ENCODE data around the gene FMO4.
"Not testable (repeated sequence)": the region's sequence is repeated elsewhere in the genome, so short reads cannot be mapped to it uniquely, and the experiment has no call there.

Gene FMO4

GRCh38 chr1:171339345-171339744, 25.4 kb downstream of the FMO4 start:
- DNase-seq = not testable (repeated sequence)

GRCh38 chr1:171343727-171344472, 29.9 kb downstream of the FMO4 start:
- no peak for DNase-seq

- no peak for DNase-seq
These were observed 30.5 kb downstream of the FMO4 start for GRCh38 chr1:171344473-171344820.

GRCh38 chr1:171345536-171345935, 31.6 kb downstream of the FMO4 start:
- no peak for DNase-seq

DNA sequence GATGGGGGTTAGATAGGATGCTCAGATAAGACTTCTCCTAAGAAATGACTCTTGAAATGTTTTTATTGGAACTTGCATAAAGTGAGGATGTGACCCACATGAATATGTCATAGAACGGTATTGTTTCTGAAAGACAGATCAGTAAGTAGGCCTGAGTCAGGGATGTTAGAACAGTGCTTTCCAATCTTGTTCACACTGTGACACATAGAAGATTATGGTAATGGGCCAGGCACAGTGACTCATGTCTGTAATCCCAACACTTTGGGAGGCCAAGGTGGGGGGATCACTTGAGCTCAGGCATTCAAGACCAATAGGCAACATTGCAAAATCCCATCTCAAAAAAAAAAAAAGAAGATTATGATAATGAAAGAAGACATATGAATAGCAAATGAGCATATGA, 32.9 kb downstream of the FMO4 start:
- DNase-seq = no peak

DNA sequence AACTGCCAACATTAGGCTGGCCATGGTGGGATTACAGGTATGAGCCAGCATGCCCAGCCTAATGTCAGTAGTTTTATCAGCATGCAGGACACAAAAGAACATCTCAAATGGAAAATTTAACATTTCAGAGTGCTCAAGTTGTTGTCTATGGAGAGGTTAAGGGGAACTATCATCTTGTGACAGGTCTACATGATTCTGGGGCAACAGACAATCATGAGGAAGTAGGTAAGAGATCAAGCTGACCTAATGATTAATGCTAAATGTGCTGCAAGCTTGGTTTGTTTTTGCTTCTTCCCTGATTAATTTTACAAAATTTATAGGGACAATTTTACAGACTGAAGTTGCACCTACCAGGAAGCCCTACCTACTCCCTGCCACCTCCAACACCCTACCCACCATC, 36.6 kb downstream of the FMO4 start:
- DNase-seq = no peak

GRCh38 chr1:171351961-171352360, 38.0 kb downstream of the FMO4 start:
- no peak for DNase-seq

- DNase-seq = no peak
These were observed 38.6 kb downstream of the FMO4 start for GRCh38 chr1:171352554-171352953.

GRCh38 chr1:171355727-171356126, 41.7 kb downstream of the FMO4 start:
- DNase-seq = no peak

DNA sequence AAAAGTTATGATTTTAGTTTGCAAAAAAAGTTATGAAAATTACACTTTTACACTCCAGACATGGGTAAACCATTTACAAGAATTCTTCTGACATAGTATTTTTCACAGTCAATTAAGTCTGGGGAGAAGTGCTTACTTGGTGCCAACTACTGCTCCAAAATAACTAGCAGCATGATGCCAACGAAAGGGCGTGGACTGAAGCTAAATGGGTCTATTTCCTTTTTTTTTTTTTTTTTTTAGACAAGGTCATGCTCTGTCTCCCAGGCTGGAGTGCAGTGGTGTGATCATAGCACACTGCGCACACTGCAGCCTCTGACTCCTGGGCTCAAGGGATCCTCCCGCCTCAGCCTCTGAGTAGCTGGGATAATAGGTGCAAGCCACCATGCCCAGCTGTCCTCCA, 43.2 kb downstream of the FMO4 start:
- DNase-seq = no peak

GRCh38 chr1:171359355-171359648, 45.3 kb downstream of the FMO4 start:
- DNase-seq = not testable (repeated sequence)

DNA sequence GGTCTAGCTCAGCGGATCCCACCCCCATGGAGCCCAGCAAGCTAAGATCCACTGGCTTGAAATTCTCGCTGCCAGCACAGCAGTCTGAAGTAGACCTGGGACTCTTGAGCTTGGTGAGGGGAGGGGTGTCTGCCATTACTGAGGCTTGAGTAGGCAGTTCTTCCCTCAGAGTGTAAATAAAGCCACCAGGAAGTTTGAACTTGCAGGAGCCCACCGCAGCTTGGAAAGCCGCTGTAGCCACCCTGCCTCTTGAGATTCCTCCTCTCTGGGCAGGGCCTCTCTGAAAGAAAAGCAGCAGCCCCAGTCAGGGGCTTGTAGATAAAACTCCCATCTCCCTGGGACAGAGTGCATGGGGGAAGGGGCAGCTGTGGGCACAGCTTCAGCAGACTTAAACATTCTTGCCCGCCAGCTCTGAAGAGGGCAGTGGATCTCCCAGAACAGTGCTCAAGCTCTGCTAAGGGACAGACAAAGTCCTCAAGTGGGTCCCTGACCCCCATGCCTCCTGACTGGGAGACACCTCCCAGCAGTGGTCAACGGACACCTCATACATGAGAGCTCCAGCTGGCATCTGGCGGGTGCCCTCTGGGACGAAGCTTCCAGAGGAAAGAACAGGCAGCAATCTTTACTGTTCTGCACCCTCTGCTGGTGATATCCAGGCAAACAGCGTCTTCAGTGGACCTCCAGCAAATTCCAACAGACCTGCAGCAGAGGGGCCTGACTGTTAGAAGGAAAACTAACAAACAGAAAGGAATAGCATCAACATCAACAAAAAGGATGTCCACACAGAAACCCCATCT, 45.9 kb downstream of the FMO4 start:
- not testable (repeated sequence) for DNase-seq

GRCh38 chr1:171366085-171366484, 52.1 kb downstream of the FMO4 start:
- no peak for DNase-seq

DNA sequence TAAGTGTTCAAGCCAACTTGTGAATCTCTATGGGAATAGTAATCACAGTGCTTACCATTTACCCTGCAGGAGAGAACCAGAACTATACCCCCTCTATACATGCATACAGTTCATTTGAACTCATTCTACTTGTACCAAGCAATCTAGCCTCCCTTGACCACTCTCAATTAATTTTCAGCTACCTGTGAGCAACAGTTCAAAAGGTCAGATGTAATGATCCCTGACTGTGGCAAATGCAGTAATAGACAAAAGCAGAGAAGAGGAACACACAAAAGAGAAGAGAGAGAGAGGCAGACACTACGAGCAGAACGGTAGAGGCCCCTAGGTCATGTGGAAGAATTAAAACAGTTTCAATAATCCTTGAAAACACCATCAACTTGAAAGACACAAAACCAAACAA, 52.8 kb downstream of the FMO4 start:
- DNase-seq = no peak

DNA sequence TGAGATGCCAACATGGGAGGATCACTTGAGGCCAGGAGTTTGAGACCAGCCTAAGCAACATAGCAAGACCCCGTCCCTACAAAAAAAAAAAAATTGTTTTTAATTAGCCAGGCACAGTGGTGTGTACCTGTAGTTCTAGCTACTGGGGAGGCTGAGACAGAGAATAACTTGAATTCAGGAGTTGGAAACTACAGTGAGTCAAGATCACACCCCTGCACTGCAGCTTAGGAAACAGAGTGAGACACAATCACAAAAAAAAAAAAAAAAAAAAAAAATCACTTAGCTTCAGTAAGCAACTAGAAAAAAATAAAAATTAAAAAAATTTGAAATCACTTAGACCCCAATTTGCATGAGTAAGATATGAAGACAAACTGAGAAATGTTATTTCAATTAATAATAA, 53.5 kb downstream of the FMO4 start:
- DNase-seq = no peak

DNA sequence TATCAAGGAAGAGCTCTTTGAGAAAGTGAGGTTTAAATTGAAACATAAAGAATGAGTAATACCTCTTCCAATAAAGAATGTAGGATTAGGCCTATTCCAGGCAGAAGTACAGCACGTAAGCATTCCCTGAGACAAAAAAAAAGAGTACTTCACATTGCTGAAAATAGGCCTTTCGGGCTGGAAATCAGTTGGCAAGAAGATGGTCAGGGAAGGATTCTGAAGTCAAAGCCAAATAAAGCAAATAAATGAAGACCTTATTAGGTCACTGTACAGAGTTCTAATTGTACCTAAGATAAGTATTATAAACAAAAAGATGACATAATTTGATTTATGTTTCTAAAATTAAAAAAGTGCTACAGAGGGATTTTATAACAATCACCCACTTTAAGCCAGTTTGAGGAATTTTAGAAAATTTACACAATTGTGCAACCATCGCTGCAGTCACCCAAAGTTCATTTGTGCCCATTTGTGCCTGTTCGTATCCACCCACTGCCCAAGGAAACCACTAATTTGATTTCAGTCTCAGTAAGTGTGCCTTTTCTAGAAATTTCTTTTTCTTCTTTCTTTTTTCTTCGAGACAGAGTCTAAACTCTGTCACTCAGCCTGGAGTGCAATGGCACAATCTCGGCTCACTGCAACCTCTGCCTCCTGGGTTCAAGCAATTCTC, 58.6 kb downstream of the FMO4 start:
- DNase-seq = no peak

GRCh38 chr1:171373357-171374122, 59.6 kb downstream of the FMO4 start:
- DNase-seq = not testable (repeated sequence)

DNA sequence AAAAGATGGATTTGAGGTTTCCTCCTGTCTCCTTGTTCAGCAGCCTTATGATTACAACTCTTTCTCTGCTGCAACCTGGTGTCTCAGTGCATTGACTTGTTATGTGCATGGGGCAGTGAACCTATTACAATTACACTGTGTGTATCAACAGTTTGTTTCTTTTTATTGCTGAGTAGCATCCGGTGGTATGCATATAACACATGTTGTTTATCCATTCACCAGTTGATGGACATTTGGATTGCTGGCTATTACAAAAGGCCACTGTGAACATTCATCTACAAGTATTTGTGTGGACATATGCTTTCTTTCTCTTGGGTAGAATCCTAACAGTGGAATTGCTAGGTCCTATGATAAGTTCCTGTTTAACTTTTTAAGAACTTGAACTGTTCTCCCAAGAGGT, 65.9 kb downstream of the FMO4 start:
- DNase-seq = no peak

DNA sequence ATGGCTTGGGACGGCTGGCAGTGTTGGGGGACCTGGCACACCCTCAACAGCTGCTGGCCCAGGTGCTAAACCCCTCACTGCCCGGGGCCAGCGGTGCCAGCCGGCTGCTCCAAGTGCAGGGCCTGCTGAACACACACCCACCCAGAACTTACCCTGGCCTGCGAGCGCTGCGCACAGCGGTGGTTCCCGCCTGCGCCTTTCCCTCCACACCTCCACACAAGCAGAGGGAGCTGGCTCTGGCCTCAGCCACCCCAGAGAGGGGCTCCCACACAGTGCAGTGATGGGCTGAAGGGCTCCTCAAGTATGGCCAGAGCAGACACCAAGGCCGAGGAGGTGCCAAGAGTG, 67.9 kb downstream of the FMO4 start:
- DNase-seq = no peak

- no peak for DNase-seq
These were observed 70.5 kb downstream of the FMO4 start for GRCh38 chr1:171384496-171384895.

GRCh38 chr1:171389171-171389570, 75.2 kb downstream of the FMO4 start:
- DNase-seq = no peak

DNA sequence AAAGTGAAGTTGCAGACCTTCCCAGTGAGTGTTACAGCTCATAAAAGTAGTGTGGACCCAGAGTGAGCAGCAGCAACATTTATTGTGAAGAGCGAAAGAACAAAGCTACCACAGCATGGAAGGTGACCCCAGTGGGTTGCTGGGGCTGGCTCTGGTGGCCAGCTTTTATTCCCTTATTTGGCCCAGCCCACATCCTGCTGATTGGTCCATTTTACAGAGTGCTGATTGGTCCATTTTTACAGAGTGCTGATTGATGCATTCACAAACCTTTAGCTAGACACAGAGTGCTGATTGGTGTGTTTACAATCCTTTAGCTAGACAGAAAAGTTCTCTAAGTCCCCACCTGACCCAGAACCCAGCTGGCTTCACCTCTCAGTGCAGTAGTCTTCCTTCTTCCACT, 76.8 kb downstream of the FMO4 start:
- DNase-seq = not testable (repeated sequence)

Measured in midbrain (tissue), 1 donor.